ENCODE data around the gene OPTN. TPM values are rescaled to one million over a fixed set of nuclear protein-coding genes. Genes with fewer than 3 reads are reported as not detected.

OPTN gene
- total and polyA plus RNA-seq, 11 donors, result 88.2 to 191 (median 128) TPM

GRCh38 chr10:13160934-13161856 lies 61.2 kb downstream of the OPTN start, which contains the start of gene MCM10:
Gene MCM10 (plus strand): TSS chr10:13161558. CDS start chr10:13164203, 2,645 bp downstream.
- H3K27me3 ChIP-seq, result no peaks in the 10 kb centered on the region
- intact Hi-C loops (cut with DNase I), result loop anchor here in 9 of 10 donors (1.0 to 10.0 kb wide), 13 partner anchors 114 to 374 kb away; partner anchors contain the start of genes BEND7 (in 2 of the 9), PHYH (in 2 of the 9) and SEPHS1 (in 1 of the 9)
- no peaks in the 10 kb centered on the region for H3K9me3 ChIP-seq
- WGBS, 4 donors, result 1 to 2% (median 2%) methylated on average over 21 to 56 of the region's 56 CpGs
- H3K4me3 ChIP-seq, result peak within 1 kb of the TSS in 11 of 12 donors; percentile 24 to 72 (median 51)
- H3K4me1 ChIP-seq, result peaks cover 0 to 18% (median 9%) of the 10 kb centered on the region in 12 donors
- TF ChIP-seq CTCF (IDR thresholded peaks at IDR 0.05), result peak; percentile 82 to 95 (median 88)
- TF ChIP-seq POLR2A (IDR thresholded peaks at IDR 0.05), result no peak
- peak; percentile 97 to 98 (median 98) for DNase-seq
- H3K27ac ChIP-seq, result no peak within 1 kb of the TSS
- H3K36me3 ChIP-seq, result no peaks in the 10 kb centered on the region
- ATAC-seq, result peak; percentile 100

GRCh38 chr10:13161857-13162271 lies 61.9 kb downstream of the OPTN start:
- TF ChIP-seq CTCF (IDR thresholded peaks at IDR 0.05) (no peak), POLR2A (IDR thresholded peaks at IDR 0.05) (no peak)
- no peak for ATAC-seq
- H3K4me3 ChIP-seq, result peak overlapping the region in 10 of 12 donors; percentile 24 to 72 (median 53)
- DNase-seq, result no peak
- peaks cover 0 to 18% (median 9%) of the 10 kb centered on the region in 12 donors for H3K4me1 ChIP-seq
- intact Hi-C loops (cut with DNase I), result loop anchor here in 9 of 10 donors (1.0 to 10.0 kb wide), 13 partner anchors 113 to 373 kb away; partner anchors contain the start of genes BEND7 (in 2 of the 9), PHYH (in 2 of the 9) and SEPHS1 (in 1 of the 9)
- no peaks in the 10 kb centered on the region for H3K27me3 ChIP-seq
- H3K9me3 ChIP-seq, result no peaks in the 10 kb centered on the region
- 3 to 5% (median 4%) methylated on average over 18 of the region's 18 CpGs for WGBS, 4 donors
- no peak overlapping the region for H3K27ac ChIP-seq
- H3K36me3 ChIP-seq, result no peaks in the 10 kb centered on the region

- 90 to 97% (median 91%) methylated on average over 3 of the region's 3 CpGs for WGBS, 4 donors
- intact Hi-C loops (cut with DNase I), result loop anchor here in 7 of 10 donors (5.0 to 10.0 kb wide), 10 partner anchors 111 to 371 kb away; partner anchors contain the start of genes BEND7 (in 2 of the 7), PHYH (in 2 of the 7) and SEPHS1 (in 1 of the 7)
- ATAC-seq, result no peak
- H3K27me3 ChIP-seq, result no peaks in the 10 kb centered on the region
- H3K9me3 ChIP-seq, result no peaks in the 10 kb centered on the region
- DNase-seq, result no peak
- no peaks in the 10 kb centered on the region for H3K36me3 ChIP-seq
- H3K4me3 ChIP-seq, result no peak overlapping the region
- H3K27ac ChIP-seq, result no peak overlapping the region
- no peak for TF ChIP-seq CTCF (IDR thresholded peaks at IDR 0.05)
- H3K4me1 ChIP-seq, result peaks cover 0 to 18% (median 9%) of the 10 kb centered on the region in 12 donors
Measured at GRCh38 chr10:13163859-13164258, 63.9 kb downstream of the OPTN start.

- TF ChIP-seq POLR2A (IDR thresholded peaks at IDR 0.05) (no peak), CTCF (IDR thresholded peaks at IDR 0.05) (no peak)
- DNase-seq, result no peak
- no peak overlapping the region for H3K27ac ChIP-seq
Measured at GRCh38 chr10:13165177-13165576, 65.2 kb downstream of the OPTN start.

More at GRCh38 chr10:13165177-13165576, 65.2 kb downstream of the OPTN start:
- Histone ChIP-seq H3K4me3 (no peak overlapping the region), H3K9me3 (no peaks in the 10 kb centered on the region), H3K36me3 (no peaks in the 10 kb centered on the region), H3K27me3 (no peaks in the 10 kb centered on the region), H3K4me1 (peaks cover 0 to 18% (median 9%) of the 10 kb centered on the region in 12 donors)
- ATAC-seq, result no peak
- intact Hi-C loops (cut with DNase I), result loop anchor here in 7 of 10 donors (10.0 kb wide), 7 partner anchors 110 to 370 kb away; partner anchors contain the start of genes BEND7 (in 2 of the 7) and PHYH (in 1 of the 7)
